Suprapubic skin (tissue), 4 donors: ENCODE measurements around the gene PTGER2.

ENCODE experiments used
- EP300 ChIP-seq: sonication (generic); formaldehyde crosslinking; IDR thresholded peaks from one replicate; pipeline ENCODE4 v1.6.1; 2017; ENCODE audit warnings: antibody characterized with exemption
- POLR2A ChIP-seq, 2 donors: fragments of 450-650 bp; IDR thresholded peaks; one replicate each; pipeline ENCODE4 v1.6.1; 2017; ENCODE audit warnings: antibody characterized with exemption in 2 of 2, mild to moderate bottlenecking in 2 of 2, moderate library complexity in 2 of 2
- POLR2AphosphoS5 ChIP-seq, 3 donors: sonication (generic); formaldehyde crosslinking; IDR thresholded peaks; one replicate each; pipeline ENCODE4 v1.6.1; 2017; ENCODE audit warnings: antibody characterized with exemption in 3 of 3
- TF ChIP-seq, protein P1 (sequence below), 2 donors: fragments of 200-600 bp in 1 of 2; fragments of 450-650 bp in 1 of 2; sonication (generic) in 1 of 2; IDR thresholded peaks; one replicate each; pipeline ENCODE4 v1.5.1; 2016 to 2019; ENCODE audit warnings: antibody characterized with exemption in 2 of 2, mild to moderate bottlenecking in 1 of 2, moderate library complexity in 1 of 2

DNA sequence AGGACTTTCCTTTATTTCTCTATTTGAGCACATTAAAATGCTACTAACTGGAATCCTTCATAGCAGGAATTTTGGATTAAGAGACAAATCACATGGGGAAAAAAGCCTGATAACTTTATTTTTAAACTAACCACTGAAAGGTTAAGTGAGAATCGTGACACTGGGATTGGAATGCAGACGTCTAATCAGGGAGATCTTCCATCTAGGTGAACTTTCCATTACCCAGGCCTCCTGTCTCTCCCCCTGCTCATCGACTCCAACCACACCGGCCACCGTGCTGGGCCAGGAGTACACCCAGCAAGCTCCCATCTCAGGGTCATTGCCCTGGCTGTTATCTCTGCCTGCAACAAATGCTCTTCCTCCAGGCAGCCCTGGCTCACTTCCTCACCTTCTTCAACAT, 19.0 kb downstream of the PTGER2 start:
- TF ChIP-seq, protein P1, sequence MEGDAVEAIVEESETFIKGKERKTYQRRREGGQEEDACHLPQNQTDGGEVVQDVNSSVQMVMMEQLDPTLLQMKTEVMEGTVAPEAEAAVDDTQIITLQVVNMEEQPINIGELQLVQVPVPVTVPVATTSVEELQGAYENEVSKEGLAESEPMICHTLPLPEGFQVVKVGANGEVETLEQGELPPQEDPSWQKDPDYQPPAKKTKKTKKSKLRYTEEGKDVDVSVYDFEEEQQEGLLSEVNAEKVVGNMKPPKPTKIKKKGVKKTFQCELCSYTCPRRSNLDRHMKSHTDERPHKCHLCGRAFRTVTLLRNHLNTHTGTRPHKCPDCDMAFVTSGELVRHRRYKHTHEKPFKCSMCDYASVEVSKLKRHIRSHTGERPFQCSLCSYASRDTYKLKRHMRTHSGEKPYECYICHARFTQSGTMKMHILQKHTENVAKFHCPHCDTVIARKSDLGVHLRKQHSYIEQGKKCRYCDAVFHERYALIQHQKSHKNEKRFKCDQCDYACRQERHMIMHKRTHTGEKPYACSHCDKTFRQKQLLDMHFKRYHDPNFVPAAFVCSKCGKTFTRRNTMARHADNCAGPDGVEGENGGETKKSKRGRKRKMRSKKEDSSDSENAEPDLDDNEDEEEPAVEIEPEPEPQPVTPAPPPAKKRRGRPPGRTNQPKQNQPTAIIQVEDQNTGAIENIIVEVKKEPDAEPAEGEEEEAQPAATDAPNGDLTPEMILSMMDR (IDR thresholded peaks at IDR 0.05): no peak
- TF ChIP-seq POLR2A (IDR thresholded peaks at IDR 0.05) (no peak), EP300 (no peak), POLR2AphosphoS5 (IDR thresholded peaks at IDR 0.05) (no peak)
